ENCODE data around the gene NFE2. TPM values are rescaled to one million over a fixed set of nuclear protein-coding genes. Genes with fewer than 3 reads are reported as not detected.
A peak's percentile ranks its signal among the peaks of the same experiment; 100 is the strongest.

The NFE2 gene
- total RNA-seq, 3 donors from 2014 or later, result 0.26 to 0.40 (median 0.27) TPM

GRCh38 chr12:54258201-54258681 lies 42.6 kb downstream of the NFE2 start:
- no peaks in the 10 kb centered on the region for H3K27me3 Mint-ChIP-seq (ENCODE audit: low read depth)
- H3K9me3 Mint-ChIP-seq, result no peaks in the 10 kb centered on the region
- peaks cover 11% of the 10 kb centered on the region for H3K36me3 Mint-ChIP-seq (ENCODE audit: insufficient read depth)
- ATAC-seq, result no peak
- no peak overlapping the region for H3K4me3 Mint-ChIP-seq
- H3K4me1 Mint-ChIP-seq (ENCODE audit: low read depth), result peaks cover 23% of the 10 kb centered on the region
- DNase-seq, result no peak

- Mint-ChIP-seq H3K27me3 (ENCODE audit: low read depth) (no peaks in the 10 kb centered on the region), H3K36me3 (ENCODE audit: insufficient read depth) (peaks cover 13% of the 10 kb centered on the region)
These were observed 43.5 kb downstream of the NFE2 start for GRCh38 chr12:54257332-54257731.

GRCh38 chr12:54253240-54253639 lies 47.6 kb downstream of the NFE2 start:
- Mint-ChIP-seq H3K27me3 (ENCODE audit: low read depth) (no peaks in the 10 kb centered on the region), H3K9me3 (no peaks in the 10 kb centered on the region), H3K4me3 (no peak overlapping the region), H3K36me3 (ENCODE audit: insufficient read depth) (peaks cover 24% of the 10 kb centered on the region), H3K4me1 (ENCODE audit: low read depth) (peaks cover 10% of the 10 kb centered on the region)
- no peak for DNase-seq
- no peak for ATAC-seq

More at GRCh38 chr12:54257332-54257731, 43.5 kb downstream of the NFE2 start:
- DNase-seq (no peak), ATAC-seq (no peak)
- no peaks in the 10 kb centered on the region for H3K9me3 Mint-ChIP-seq
- no peak overlapping the region for H3K4me3 Mint-ChIP-seq
- peaks cover 23% of the 10 kb centered on the region for H3K4me1 Mint-ChIP-seq (ENCODE audit: low read depth)

- H3K4me1 Mint-ChIP-seq (ENCODE audit: low read depth), result peaks cover 4% of the 10 kb centered on the region
- no peaks in the 10 kb centered on the region for H3K27me3 Mint-ChIP-seq (ENCODE audit: low read depth)
- DNase-seq (no peak), ATAC-seq (peak in 1 of 2 donors; percentile 52)
- H3K9me3 Mint-ChIP-seq, result no peaks in the 10 kb centered on the region
- H3K36me3 Mint-ChIP-seq (ENCODE audit: insufficient read depth), result peaks cover 20% of the 10 kb centered on the region
- no peak overlapping the region for H3K4me3 Mint-ChIP-seq
These were observed 49.0 kb downstream of the NFE2 start for GRCh38 chr12:54251667-54252284.

- H3K27me3 Mint-ChIP-seq (ENCODE audit: low read depth), result no peaks in the 10 kb centered on the region
- ATAC-seq, result no peak
- H3K9me3 Mint-ChIP-seq, result no peaks in the 10 kb centered on the region
- peak; percentile 7 for DNase-seq
- H3K4me1 Mint-ChIP-seq (ENCODE audit: low read depth), result peaks cover 4% of the 10 kb centered on the region
- H3K4me3 Mint-ChIP-seq, result no peak overlapping the region
- peaks cover 19% of the 10 kb centered on the region for H3K36me3 Mint-ChIP-seq (ENCODE audit: insufficient read depth)
These were observed 51.3 kb downstream of the NFE2 start for GRCh38 chr12:54249489-54249888.

GRCh38 chr12:54246011-54246641 lies 54.7 kb downstream of the NFE2 start:
- H3K27me3 Mint-ChIP-seq (ENCODE audit: low read depth), result no peaks in the 10 kb centered on the region
- H3K4me3 Mint-ChIP-seq, result no peak overlapping the region
- peaks cover 21% of the 10 kb centered on the region for H3K36me3 Mint-ChIP-seq (ENCODE audit: insufficient read depth)
- H3K9me3 Mint-ChIP-seq, result no peaks in the 10 kb centered on the region
- peaks cover 6% of the 10 kb centered on the region for H3K4me1 Mint-ChIP-seq (ENCODE audit: low read depth)
- ATAC-seq (no peak), DNase-seq (no peak)

Other genes with a start within 250 kb of the NFE2 start
- gene HOXC4, start 247.2 kb downstream of the NFE2 start, total RNA-seq, result under 1 TPM; 0.16 to 0.40 (median 0.29) TPM
- 10 to 100 TPM; 14.1 to 19.8 (median 19.2) TPM for gene SMUG1, start 112.0 kb downstream of the NFE2 start, total RNA-seq
- 10 to 100 TPM; 27.9 to 37.0 (median 33.4) TPM for gene CBX5, start 20.9 kb downstream of the NFE2 start, total RNA-seq
- 1,000 to 10,000 TPM; 2,725 to 2,849 (median 2,779) TPM for gene HNRNPA1, start 20.3 kb downstream of the NFE2 start, total RNA-seq
- 100 to 1,000 TPM in 2 of 3 donors, 10 to 100 TPM in 1; 97.5 to 113 (median 109) TPM for gene COPZ1, start 24.1 kb upstream of the NFE2 start, total RNA-seq
- under 1 TPM in 2 of 3 donors, not detected in 1; 0.13 to 0.49 TPM for gene GPR84, start 63.5 kb upstream of the NFE2 start, total RNA-seq
- gene ZNF385A, start 83.7 kb upstream of the NFE2 start, total RNA-seq, result 1 to 10 TPM in 1 of 3 donors, under 1 TPM in 2; 0.48 to 1.1 (median 0.55) TPM
- 10 to 100 TPM in 2 of 3 donors, 1 to 10 TPM in 1; 9.3 to 16.4 (median 12.4) TPM for gene ITGA5, start 118.3 kb upstream of the NFE2 start, total RNA-seq
- 10 to 100 TPM in 1 of 3 donors, 1 to 10 TPM in 2; 2.5 to 11.6 (median 7.9) TPM for gene GTSF1, start 172.6 kb upstream of the NFE2 start, total RNA-seq
- gene NCKAP1L, start 196.7 kb upstream of the NFE2 start, total RNA-seq, result 10 to 100 TPM; 60.5 to 83.7 (median 79.9) TPM
- 1 to 10 TPM; 6.9 to 8.7 (median 7.9) TPM for gene PDE1B, start 248.6 kb upstream of the NFE2 start, total RNA-seq